OCI-LY1 (cell line): ENCODE data around the gene MEOX2.

Source experiments
- EZH2 ChIP-seq: fragments of 200-600 bp; sonication (generic), shearing (Covaris generic); IDR thresholded peaks from 2 replicates; pipeline ENCODE4 v1.8.0; 2017; ENCODE audit warnings: borderline replicate concordance, mixed run types, mild to moderate bottlenecking, antibody characterized with exemption, low read length, moderate library complexity, mixed read lengths
- TF ChIP-seq, protein P1 (sequence below): fragments of 200-600 bp; sonication (generic), shearing (Covaris generic); IDR thresholded peaks from 2 replicates; pipeline ENCODE4 v1.5.1; 2017; ENCODE audit warnings: mild to moderate bottlenecking, antibody characterized with exemption, low read length, moderate library complexity, mixed read lengths

- TF ChIP-seq, protein P1, sequence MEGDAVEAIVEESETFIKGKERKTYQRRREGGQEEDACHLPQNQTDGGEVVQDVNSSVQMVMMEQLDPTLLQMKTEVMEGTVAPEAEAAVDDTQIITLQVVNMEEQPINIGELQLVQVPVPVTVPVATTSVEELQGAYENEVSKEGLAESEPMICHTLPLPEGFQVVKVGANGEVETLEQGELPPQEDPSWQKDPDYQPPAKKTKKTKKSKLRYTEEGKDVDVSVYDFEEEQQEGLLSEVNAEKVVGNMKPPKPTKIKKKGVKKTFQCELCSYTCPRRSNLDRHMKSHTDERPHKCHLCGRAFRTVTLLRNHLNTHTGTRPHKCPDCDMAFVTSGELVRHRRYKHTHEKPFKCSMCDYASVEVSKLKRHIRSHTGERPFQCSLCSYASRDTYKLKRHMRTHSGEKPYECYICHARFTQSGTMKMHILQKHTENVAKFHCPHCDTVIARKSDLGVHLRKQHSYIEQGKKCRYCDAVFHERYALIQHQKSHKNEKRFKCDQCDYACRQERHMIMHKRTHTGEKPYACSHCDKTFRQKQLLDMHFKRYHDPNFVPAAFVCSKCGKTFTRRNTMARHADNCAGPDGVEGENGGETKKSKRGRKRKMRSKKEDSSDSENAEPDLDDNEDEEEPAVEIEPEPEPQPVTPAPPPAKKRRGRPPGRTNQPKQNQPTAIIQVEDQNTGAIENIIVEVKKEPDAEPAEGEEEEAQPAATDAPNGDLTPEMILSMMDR: no peak
- TF ChIP-seq EZH2: no peak
Observed at GRCh38 chr7:15725051-15725450, 38.6 kb upstream of the MEOX2 start.
